ENCODE measurements around the gene NDUFA11. TPM values are rescaled to one million over a fixed set of nuclear protein-coding genes. Genes with fewer than 3 reads are reported as not detected.

The NDUFA11 gene
- total and polyA plus RNA-seq, 9 of the 15 experiments (the other 6 are each of a cell fraction or from before 2014, with no cell fraction given) = 63.3 to 486 (median 274) TPM

GRCh38 chr19:5903624-5904351, at the start of gene NDUFA11 (continued):
- TF ChIP-seq ZHX1 (conservative IDR thresholded peaks at IDR 0.05; ENCODE audit: low read length) (peak; percentile 85; the same call in 1 of the 2 replicates), ZNF354B (CRISPR knock-in tag; IDR thresholded peaks at IDR 0.05) (no peak), KLF6 (CRISPR knock-in tag; IDR thresholded peaks at IDR 0.05; ENCODE audit: borderline replicate concordance) (peak; percentile 46; the same call in 1 of the 2 replicates), CXXC5 (CRISPR knock-in tag; IDR thresholded peaks at IDR 0.05) (peak; percentile 94), ZNF75A (CRISPR knock-in tag; IDR thresholded peaks at IDR 0.05) (no peak), NFE2 (IDR thresholded peaks at IDR 0.05; ENCODE audit: low read depth) (peak; percentile 2; the same call in 1 of the 2 replicates), XRCC5 (IDR thresholded peaks at IDR 0.05; ENCODE audit: low read depth, low read length) (peak; percentile 85; the same call in 1 of the 2 replicates), SMC3 (conservative IDR thresholded peaks at IDR 0.05; ENCODE audit: insufficient read depth, low read depth, low read length) (no peak), HMGN3 (IDR thresholded peaks at IDR 0.05; ENCODE audit: borderline replicate concordance, extremely low read depth, insufficient read length, low read depth, low read length) (peak; percentile 81), ZNF699 (CRISPR knock-in tag; IDR thresholded peaks at IDR 0.05; ENCODE audit: insufficient replicate concordance) (no peak)
- TF ChIP-seq, protein P1, sequence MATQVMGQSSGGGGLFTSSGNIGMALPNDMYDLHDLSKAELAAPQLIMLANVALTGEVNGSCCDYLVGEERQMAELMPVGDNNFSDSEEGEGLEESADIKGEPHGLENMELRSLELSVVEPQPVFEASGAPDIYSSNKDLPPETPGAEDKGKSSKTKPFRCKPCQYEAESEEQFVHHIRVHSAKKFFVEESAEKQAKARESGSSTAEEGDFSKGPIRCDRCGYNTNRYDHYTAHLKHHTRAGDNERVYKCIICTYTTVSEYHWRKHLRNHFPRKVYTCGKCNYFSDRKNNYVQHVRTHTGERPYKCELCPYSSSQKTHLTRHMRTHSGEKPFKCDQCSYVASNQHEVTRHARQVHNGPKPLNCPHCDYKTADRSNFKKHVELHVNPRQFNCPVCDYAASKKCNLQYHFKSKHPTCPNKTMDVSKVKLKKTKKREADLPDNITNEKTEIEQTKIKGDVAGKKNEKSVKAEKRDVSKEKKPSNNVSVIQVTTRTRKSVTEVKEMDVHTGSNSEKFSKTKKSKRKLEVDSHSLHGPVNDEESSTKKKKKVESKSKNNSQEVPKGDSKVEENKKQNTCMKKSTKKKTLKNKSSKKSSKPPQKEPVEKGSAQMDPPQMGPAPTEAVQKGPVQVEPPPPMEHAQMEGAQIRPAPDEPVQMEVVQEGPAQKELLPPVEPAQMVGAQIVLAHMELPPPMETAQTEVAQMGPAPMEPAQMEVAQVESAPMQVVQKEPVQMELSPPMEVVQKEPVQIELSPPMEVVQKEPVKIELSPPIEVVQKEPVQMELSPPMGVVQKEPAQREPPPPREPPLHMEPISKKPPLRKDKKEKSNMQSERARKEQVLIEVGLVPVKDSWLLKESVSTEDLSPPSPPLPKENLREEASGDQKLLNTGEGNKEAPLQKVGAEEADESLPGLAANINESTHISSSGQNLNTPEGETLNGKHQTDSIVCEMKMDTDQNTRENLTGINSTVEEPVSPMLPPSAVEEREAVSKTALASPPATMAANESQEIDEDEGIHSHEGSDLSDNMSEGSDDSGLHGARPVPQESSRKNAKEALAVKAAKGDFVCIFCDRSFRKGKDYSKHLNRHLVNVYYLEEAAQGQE (IDR thresholded peaks at IDR 0.05; ENCODE audit: borderline replicate concordance) = no peak
- TF ChIP-seq, protein P1 (CRISPR knock-in tag; IDR thresholded peaks at IDR 0.05; ENCODE audit: low read depth) = 0 out of 2 replicates have a peak, but pooled peaks have one; percentile 25
- TF ChIP-seq, protein P2, sequence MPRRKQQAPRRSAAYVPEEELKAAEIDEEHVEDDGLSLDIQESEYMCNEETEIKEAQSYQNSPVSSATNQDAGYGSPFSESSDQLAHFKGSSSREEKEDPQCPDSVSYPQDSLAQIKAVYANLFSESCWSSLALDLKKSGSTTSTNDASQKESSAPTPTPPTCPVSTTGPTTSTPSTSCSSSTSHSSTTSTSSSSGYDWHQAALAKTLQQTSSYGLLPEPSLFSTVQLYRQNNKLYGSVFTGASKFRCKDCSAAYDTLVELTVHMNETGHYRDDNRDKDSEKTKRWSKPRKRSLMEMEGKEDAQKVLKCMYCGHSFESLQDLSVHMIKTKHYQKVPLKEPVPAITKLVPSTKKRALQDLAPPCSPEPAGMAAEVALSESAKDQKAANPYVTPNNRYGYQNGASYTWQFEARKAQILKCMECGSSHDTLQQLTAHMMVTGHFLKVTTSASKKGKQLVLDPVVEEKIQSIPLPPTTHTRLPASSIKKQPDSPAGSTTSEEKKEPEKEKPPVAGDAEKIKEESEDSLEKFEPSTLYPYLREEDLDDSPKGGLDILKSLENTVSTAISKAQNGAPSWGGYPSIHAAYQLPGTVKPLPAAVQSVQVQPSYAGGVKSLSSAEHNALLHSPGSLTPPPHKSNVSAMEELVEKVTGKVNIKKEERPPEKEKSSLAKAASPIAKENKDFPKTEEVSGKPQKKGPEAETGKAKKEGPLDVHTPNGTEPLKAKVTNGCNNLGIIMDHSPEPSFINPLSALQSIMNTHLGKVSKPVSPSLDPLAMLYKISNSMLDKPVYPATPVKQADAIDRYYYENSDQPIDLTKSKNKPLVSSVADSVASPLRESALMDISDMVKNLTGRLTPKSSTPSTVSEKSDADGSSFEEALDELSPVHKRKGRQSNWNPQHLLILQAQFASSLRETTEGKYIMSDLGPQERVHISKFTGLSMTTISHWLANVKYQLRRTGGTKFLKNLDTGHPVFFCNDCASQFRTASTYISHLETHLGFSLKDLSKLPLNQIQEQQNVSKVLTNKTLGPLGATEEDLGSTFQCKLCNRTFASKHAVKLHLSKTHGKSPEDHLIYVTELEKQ (CRISPR knock-in tag; IDR thresholded peaks at IDR 0.05) = no peak

Measured in K562 (cell line).